ENCODE data around the gene NIPA2. TPM values are rescaled to one million over a fixed set of nuclear protein-coding genes. Genes with fewer than 3 reads are reported as not detected.

Gene NIPA2
- total and polyA plus RNA-seq, 4 donors = 11.7 to 31.6 (median 20.9) TPM

DNA sequence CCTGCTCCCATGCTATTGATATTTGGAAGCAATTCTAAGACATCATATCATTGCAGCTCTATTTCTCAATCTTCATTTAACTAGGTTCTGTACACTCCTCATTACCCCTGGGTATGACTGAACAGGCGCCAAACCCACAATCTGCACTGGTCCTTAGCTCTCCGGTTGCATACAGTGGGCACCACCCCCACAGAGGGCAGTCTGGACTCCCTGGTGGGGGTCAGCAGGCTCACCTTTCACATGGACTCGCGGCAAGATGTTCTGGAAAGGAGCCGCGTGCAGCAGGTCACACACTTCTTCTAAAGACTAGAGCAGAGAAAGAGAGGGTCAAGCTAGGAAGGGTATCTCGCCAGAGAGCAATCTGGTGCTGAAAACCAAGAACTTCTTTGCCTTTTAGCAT lies 36.5 kb downstream of the NIPA2 start:
- Histone ChIP-seq H3K4me1 (ENCODE audit: control insufficient read depth in 4 of 4, insufficient read depth in 4 of 4, low read length in 3 of 4) (no peaks in the 10 kb centered on the region), H3K9me3 (ENCODE audit: control insufficient read depth in 4 of 4, low read length in 3 of 4) (peaks cover 0 to 4% (median 0%) of the 10 kb centered on the region in 4 donors), H3K4me3 (ENCODE audit: low read depth in 1 of 3, low read length in 3 of 3) (no peak overlapping the region), H3K27ac (ENCODE audit: low read depth in 1 of 2, low read length in 2 of 2) (no peak overlapping the region), H3K27me3 (ENCODE audit: control insufficient read depth in 4 of 4, insufficient read depth in 4 of 4, low read length in 3 of 4) (no peaks in the 10 kb centered on the region), H3K36me3 (ENCODE audit: control insufficient read depth in 4 of 4, insufficient read depth in 3 of 4, low read depth in 1 of 4, low read length in 3 of 4) (peaks cover 6 to 84% (median 47%) of the 10 kb centered on the region in 4 donors), H3K9ac (ENCODE audit: low read depth in 1 of 2, low read length in 2 of 2) (no peak overlapping the region)
- TF ChIP-seq, protein P1, sequence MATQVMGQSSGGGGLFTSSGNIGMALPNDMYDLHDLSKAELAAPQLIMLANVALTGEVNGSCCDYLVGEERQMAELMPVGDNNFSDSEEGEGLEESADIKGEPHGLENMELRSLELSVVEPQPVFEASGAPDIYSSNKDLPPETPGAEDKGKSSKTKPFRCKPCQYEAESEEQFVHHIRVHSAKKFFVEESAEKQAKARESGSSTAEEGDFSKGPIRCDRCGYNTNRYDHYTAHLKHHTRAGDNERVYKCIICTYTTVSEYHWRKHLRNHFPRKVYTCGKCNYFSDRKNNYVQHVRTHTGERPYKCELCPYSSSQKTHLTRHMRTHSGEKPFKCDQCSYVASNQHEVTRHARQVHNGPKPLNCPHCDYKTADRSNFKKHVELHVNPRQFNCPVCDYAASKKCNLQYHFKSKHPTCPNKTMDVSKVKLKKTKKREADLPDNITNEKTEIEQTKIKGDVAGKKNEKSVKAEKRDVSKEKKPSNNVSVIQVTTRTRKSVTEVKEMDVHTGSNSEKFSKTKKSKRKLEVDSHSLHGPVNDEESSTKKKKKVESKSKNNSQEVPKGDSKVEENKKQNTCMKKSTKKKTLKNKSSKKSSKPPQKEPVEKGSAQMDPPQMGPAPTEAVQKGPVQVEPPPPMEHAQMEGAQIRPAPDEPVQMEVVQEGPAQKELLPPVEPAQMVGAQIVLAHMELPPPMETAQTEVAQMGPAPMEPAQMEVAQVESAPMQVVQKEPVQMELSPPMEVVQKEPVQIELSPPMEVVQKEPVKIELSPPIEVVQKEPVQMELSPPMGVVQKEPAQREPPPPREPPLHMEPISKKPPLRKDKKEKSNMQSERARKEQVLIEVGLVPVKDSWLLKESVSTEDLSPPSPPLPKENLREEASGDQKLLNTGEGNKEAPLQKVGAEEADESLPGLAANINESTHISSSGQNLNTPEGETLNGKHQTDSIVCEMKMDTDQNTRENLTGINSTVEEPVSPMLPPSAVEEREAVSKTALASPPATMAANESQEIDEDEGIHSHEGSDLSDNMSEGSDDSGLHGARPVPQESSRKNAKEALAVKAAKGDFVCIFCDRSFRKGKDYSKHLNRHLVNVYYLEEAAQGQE (IDR thresholded peaks at IDR 0.05) = no peak
- TF ChIP-seq, protein P2, sequence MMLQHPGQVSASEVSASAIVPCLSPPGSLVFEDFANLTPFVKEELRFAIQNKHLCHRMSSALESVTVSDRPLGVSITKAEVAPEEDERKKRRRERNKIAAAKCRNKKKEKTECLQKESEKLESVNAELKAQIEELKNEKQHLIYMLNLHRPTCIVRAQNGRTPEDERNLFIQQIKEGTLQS (IDR thresholded peaks at IDR 0.05) = no peak
- TF ChIP-seq NR2F2 (IDR thresholded peaks at IDR 0.05) (no peak), HNF4A (conservative IDR thresholded peaks at IDR 0.05) (no peak), EGR1 (IDR thresholded peaks at IDR 0.05; ENCODE audit: low read depth in 2 of 2) (no peak), FOXA1 (IDR thresholded peaks at IDR 0.05) (no peak), FOXA2 (IDR thresholded peaks at IDR 0.05) (no peak), GABPA (IDR thresholded peaks at IDR 0.05 in 1 of 2, conservative IDR thresholded peaks at IDR 0.05 in 1 of 2) (no peak), RXRA (IDR thresholded peaks at IDR 0.05) (no peak), RAD21 (IDR thresholded peaks at IDR 0.05) (no peak), SP1 (IDR thresholded peaks at IDR 0.05) (no peak)
- TF ChIP-seq, protein P3, sequence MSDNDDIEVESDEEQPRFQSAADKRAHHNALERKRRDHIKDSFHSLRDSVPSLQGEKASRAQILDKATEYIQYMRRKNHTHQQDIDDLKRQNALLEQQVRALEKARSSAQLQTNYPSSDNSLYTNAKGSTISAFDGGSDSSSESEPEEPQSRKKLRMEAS (IDR thresholded peaks at IDR 0.05) = no peak
- DNase-seq (ENCODE audit: low spot score) = no peak
- WGBS = 95% methylated on average over 7 of the region's 7 CpGs

DNA sequence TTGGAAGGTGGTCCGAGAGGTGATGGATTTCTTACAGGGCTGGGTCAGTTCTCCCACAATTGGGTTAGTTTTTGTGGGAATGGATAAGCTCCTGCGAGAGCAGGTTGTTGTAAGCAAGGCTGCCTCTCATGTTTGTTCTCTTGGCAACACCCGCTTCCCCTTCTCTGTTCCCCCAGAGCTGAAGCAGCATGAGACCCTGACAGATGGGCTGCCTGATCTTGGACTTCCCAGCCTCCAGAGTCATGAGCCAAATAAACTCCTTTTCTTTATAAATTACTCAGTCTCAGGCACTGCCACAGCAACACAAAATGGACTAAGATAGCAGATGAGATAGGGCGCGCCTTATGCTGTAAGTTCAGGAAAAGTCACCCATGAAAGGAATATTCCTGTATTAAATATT lies 38.7 kb downstream of the NIPA2 start:
- H3K4me3 ChIP-seq (ENCODE audit: low read depth in 1 of 3, low read length in 3 of 3) = no peak overlapping the region
- no peaks in the 10 kb centered on the region for H3K27me3 ChIP-seq (ENCODE audit: control insufficient read depth in 4 of 4, insufficient read depth in 4 of 4, low read length in 3 of 4)
- peaks cover 0 to 4% (median 0%) of the 10 kb centered on the region in 4 donors for H3K9me3 ChIP-seq (ENCODE audit: control insufficient read depth in 4 of 4, low read length in 3 of 4)
- H3K9ac ChIP-seq (ENCODE audit: low read depth in 1 of 2, low read length in 2 of 2) = no peak overlapping the region
- no peak overlapping the region for H3K27ac ChIP-seq (ENCODE audit: low read depth in 1 of 2, low read length in 2 of 2)
- peaks cover 6 to 89% (median 45%) of the 10 kb centered on the region in 4 donors for H3K36me3 ChIP-seq (ENCODE audit: control insufficient read depth in 4 of 4, insufficient read depth in 3 of 4, low read depth in 1 of 4, low read length in 3 of 4)
- DNase-seq (ENCODE audit: low spot score) = no peak
- no peaks in the 10 kb centered on the region for H3K4me1 ChIP-seq (ENCODE audit: control insufficient read depth in 4 of 4, insufficient read depth in 4 of 4, low read length in 3 of 4)
- no peak for TF ChIP-seq HNF4A (conservative IDR thresholded peaks at IDR 0.05)
- TF ChIP-seq, protein P4, sequence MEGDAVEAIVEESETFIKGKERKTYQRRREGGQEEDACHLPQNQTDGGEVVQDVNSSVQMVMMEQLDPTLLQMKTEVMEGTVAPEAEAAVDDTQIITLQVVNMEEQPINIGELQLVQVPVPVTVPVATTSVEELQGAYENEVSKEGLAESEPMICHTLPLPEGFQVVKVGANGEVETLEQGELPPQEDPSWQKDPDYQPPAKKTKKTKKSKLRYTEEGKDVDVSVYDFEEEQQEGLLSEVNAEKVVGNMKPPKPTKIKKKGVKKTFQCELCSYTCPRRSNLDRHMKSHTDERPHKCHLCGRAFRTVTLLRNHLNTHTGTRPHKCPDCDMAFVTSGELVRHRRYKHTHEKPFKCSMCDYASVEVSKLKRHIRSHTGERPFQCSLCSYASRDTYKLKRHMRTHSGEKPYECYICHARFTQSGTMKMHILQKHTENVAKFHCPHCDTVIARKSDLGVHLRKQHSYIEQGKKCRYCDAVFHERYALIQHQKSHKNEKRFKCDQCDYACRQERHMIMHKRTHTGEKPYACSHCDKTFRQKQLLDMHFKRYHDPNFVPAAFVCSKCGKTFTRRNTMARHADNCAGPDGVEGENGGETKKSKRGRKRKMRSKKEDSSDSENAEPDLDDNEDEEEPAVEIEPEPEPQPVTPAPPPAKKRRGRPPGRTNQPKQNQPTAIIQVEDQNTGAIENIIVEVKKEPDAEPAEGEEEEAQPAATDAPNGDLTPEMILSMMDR (IDR thresholded peaks at IDR 0.05; ENCODE audit: low read depth, low read length, missing input control) = no peak
- TF ChIP-seq GABPA (IDR thresholded peaks at IDR 0.05 in 1 of 2, conservative IDR thresholded peaks at IDR 0.05 in 1 of 2) = no peak
- no peak for TF ChIP-seq YY1 (IDR thresholded peaks at IDR 0.05)
- no peak for TF ChIP-seq TAF1 (conservative IDR thresholded peaks at IDR 0.05)
- no peak for TF ChIP-seq HNF4G (IDR thresholded peaks at IDR 0.05)
- TF ChIP-seq, protein P5, sequence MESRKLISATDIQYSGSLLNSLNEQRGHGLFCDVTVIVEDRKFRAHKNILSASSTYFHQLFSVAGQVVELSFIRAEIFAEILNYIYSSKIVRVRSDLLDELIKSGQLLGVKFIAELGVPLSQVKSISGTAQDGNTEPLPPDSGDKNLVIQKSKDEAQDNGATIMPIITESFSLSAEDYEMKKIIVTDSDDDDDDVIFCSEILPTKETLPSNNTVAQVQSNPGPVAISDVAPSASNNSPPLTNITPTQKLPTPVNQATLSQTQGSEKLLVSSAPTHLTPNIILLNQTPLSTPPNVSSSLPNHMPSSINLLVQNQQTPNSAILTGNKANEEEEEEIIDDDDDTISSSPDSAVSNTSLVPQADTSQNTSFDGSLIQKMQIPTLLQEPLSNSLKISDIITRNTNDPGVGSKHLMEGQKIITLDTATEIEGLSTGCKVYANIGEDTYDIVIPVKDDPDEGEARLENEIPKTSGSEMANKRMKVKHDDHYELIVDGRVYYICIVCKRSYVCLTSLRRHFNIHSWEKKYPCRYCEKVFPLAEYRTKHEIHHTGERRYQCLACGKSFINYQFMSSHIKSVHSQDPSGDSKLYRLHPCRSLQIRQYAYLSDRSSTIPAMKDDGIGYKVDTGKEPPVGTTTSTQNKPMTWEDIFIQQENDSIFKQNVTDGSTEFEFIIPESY (IDR thresholded peaks at IDR 0.05) = no peak
- no peak for TF ChIP-seq FOXA1 (IDR thresholded peaks at IDR 0.05)
- TF ChIP-seq NR2F2 (IDR thresholded peaks at IDR 0.05) = no peak
- TF ChIP-seq, protein P1 (IDR thresholded peaks at IDR 0.05) = no peak
- TF ChIP-seq, protein P3 (IDR thresholded peaks at IDR 0.05) = no peak
- no peak for TF ChIP-seq FOXA2 (IDR thresholded peaks at IDR 0.05)
- TF ChIP-seq RXRA (IDR thresholded peaks at IDR 0.05) = no peak
- TF ChIP-seq RAD21 (IDR thresholded peaks at IDR 0.05) = no peak
- TF ChIP-seq EGR1 (IDR thresholded peaks at IDR 0.05; ENCODE audit: low read depth in 2 of 2) = no peak
- TF ChIP-seq, protein P2 (IDR thresholded peaks at IDR 0.05) = no peak
- TF ChIP-seq SP1 (IDR thresholded peaks at IDR 0.05) = no peak
- 97% methylated on average over 5 of the region's 5 CpGs for WGBS
